ENCODE results near the gene GMDS. TPM values are rescaled to one million over a fixed set of nuclear protein-coding genes. Genes with fewer than 3 reads are reported as not detected.

Gene GMDS
- total RNA-seq, result 105 TPM

GRCh38 chr6:2245103-2245876 is at the start of gene GMDS:
GMDS (minus strand) TSS chr6:2245605.
- peak; percentile 88 for DNase-seq (ENCODE audit: low spot score)

DNA sequence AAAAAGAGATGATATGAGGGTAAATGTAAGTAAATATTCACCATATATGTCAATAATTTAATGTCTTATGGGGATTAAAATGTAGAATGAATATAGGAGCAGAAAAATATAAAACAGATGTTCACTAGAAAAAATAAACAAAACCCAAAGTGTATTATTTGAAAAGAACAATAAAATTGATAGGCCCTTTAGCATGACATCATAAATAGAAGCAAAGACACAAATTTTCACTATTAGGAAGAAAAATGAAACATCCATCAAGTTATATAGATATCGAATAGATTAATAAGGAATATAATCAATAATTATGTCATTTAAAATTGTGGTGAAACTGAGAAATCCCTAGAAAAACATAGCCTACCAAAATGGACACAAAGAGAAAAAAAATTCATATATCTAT is 40.1 kb upstream of the GMDS start:
- DNase-seq (ENCODE audit: low spot score), result no peak

GRCh38 chr6:2275892-2276242 is 30.5 kb upstream of the GMDS start:
- DNase-seq (ENCODE audit: low spot score), result no peak

- DNase-seq (ENCODE audit: low spot score), result no peak
These were observed 29.8 kb upstream of the GMDS start for GRCh38 chr6:2274981-2275891.

GRCh38 chr6:2272696-2273095 is 27.3 kb upstream of the GMDS start:
- DNase-seq (ENCODE audit: low spot score), result no peak

DNA sequence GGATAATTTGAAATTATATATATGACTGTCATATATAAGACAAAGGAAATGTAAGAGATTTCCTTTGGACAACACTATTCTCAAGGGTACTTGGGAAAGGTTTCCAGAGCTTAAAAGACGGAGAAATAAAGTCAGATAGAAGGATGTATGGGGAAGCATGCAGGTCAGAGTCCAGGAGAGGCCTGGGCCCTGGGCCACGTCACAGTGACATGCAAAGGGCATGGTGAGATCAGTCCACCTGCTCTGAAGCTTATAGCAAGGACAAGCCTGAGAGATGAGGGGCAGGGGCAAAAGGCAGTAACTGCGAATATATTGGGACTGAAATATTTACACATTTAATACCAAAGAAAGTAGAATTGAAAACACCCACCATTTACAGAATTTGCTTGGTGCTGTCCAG is 24.6 kb upstream of the GMDS start:
- DNase-seq (ENCODE audit: low spot score), result no peak

DNA sequence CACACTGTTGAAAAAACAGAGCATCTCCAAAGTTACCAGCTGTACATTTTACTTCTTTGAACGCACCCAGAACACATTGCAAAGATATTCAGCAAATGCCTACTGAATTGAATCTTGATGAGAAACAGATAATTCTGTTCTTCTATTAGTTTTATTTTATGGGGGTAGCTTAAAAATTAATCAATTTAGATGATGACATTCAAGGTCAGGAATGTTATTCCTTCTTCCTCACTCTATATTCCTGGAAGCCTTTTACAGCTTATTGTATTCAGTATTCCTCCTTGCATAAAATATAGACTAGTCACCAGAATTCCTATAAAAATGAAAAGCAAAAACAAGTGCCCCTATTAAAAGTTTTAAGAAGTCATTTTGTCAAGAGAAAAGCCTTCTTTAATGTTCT is 21.4 kb upstream of the GMDS start:
- no peak for DNase-seq (ENCODE audit: low spot score)

GRCh38 chr6:2266031-2266795 is 20.8 kb upstream of the GMDS start:
- no peak for DNase-seq (ENCODE audit: low spot score)

DNA sequence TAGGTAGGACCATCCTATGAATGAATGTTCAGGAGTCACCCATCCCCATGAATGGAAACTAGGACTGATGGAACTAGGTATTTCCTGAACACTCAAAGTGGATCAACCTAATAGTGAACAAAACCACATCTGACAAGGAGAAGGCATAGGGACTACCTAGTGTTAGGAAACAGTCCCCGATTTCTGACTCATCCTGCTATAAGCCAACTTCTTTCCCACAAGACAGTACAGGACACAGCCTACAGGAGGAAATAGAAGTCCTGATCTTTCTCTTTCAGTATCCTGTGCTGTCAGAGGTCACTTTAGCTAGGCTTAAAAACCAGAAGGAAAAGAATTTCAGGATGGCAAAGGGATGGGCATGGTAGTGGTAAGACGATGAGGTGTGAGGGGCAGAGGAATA is 19.5 kb upstream of the GMDS start:
- no peak for DNase-seq (ENCODE audit: low spot score)

DNA sequence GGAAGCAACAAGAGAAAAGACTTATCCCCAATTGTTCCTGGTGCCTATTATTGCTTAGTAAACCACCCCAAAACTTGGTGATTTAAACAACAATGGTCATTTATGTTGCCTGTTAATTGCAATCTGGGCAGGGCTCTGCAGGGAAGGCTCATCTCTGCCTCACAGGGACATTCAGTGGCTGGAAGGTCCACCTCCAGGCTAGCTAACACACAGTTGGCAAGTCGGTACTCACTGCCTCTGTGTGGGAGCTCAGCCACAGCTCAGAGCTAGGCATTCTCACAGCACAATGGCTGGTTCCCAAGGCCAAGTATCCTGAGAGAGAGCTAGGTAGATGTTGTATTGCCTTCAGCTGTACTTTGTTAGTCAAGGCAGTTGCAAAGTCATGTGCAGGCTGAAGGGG is 18.5 kb upstream of the GMDS start:
- no peak for DNase-seq (ENCODE audit: low spot score)

GRCh38 chr6:2259574-2259973 is 14.2 kb upstream of the GMDS start:
- no peak for DNase-seq (ENCODE audit: low spot score)

- peak; percentile 65 for DNase-seq (ENCODE audit: low spot score)
These were observed 13.6 kb upstream of the GMDS start for GRCh38 chr6:2259002-2259494.

GRCh38 chr6:2258112-2258511 is 12.7 kb upstream of the GMDS start:
- no peak for DNase-seq (ENCODE audit: low spot score)

- DNase-seq (ENCODE audit: low spot score), result no peak
These were observed 12.0 kb upstream of the GMDS start for GRCh38 chr6:2257363-2257762.

DNA sequence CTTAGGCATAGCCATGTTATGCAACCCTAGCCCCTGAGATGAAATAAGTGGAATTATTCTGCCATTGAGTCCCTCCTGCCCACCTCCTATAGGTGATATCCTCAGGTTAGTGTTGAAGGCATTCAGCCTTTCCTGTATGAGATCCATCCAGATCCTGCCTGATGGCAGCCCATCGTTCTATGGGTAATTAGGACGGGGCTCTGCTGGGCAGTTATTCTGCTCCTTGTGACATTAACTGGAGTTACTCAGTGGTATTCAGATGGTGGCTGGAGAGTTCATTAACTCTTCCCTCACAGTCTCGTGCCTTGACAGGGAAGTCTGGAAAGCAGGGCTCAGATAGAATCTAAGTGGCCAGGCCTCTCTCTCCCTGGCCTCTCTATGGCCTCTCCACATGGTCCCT is 9.3 kb upstream of the GMDS start:
- DNase-seq (ENCODE audit: low spot score), result no peak

- DNase-seq (ENCODE audit: low spot score), result no peak
These were observed 3.7 kb upstream of the GMDS start for GRCh38 chr6:2249126-2249525.

- DNase-seq (ENCODE audit: low spot score), result no peak
These were observed 2.3 kb upstream of the GMDS start for GRCh38 chr6:2247664-2248063.

DNA sequence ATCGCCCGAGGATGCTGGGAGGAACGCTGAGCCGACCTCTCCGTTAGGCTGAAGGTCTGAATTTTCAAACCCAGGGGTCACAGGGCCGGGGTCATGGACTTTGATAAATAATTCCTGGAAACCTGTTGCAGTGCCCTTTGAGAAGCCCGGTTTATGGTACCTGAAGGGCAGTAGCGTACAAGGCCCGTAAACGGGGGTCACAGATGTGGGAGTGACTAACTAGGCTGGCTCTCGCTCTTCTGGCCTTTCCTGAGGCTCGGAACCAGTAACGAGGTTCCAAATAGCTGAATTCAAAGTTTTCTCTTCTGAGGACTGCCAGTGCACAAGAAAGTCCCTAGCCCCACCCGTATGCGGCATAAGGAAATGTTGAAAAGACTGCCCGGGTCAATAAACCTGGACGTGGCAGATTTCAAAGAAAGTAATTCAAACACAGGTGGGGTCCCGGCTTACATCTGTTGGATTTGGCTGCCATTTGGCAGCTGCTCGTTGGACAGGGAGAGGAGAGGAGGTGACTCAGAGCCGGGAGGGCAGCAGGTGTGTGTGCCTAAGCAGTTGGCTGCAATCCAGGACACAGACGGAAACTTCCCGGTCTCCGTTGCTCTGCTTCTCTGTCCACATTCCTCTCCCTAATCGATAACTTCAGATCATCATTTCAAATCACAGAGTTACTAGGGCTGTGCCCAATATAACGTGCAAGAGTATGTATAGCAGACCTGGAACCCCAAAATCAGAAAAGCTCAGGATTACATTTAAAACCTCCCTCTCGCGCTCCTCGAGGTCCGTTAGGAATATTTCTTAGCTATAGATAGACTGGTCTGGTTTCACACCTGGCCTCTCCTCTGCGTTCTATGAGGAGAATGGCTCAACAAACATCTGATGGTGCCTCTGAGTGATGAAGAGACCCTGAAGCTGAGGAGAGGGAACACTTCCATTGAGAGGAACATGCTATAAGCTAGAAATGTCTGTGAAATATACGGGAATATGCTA is 765 bp upstream of the GMDS start:
- peak; percentile 91 for DNase-seq (ENCODE audit: low spot score)

DNA sequence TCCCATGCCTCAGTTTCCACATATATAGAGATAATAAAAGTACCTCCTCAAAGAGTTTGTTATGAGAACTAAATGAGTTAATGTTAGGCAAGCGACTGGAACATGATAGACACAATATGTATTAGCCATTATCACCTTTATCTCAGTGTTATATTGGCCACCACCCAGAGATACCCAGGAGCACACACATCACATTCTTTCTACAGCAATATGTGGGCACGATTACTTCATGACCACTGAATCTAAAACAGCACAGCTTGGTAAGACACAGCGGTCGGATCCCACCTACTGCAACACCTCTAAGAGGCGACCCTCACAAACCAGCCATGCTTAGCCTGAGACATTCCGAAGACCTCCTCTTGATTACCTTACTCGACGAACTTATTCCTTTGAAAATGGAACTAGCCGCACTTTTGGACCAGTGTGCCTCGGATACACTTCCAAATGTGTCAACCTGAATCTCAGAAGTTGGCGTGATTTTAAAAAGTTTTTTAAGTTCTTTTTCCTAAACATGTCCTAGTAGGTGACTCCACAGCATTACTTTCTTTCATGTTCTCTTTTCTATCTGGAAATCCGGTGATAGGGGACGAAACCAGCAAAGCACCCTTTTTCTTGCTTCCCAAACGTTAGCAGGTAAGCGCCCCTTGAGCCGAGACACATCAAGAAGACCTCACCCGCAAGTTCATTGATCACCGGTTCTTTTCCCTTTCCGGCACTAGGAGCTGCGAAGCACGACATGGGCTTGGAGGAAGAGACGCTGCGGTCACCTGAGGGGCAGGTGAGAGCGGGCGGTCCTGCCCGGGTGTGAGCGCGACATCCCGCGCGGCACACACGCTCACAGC is 923 bp downstream of the GMDS start:
- peak; percentile 39 for DNase-seq (ENCODE audit: low spot score)

DNA sequence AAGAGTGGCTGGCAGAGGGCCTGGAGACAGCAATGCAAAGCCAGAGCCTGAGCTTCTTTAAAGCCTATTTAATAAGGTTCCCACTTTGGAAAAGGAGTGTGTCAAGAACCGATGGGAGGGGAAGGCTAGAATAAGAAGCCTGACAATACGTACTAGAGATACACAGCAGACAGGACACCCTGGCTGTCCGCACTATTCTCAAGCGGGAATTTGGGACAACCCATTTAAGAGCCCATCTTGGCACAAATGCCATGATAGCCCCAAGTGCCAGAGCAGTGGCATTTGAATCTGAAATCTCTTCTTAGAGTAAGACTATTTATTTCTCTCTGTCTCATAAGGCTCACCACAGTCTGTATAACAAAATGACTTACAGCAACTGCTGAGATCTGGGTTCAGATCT is 3.1 kb downstream of the GMDS start:
- DNase-seq (ENCODE audit: low spot score), result no peak
